GM19193 (cell line): Measurements from ENCODE around the gene SLC38A3.

Experiments
- POLR2A ChIP-seq: IDR thresholded peaks from 4 replicates; pipeline ENCODE4 v1.6.1; 2011; ENCODE audit not compliant: insufficient read depth, insufficient read length; ENCODE audit errors: extremely low read depth

Gene SLC38A3

DNA sequence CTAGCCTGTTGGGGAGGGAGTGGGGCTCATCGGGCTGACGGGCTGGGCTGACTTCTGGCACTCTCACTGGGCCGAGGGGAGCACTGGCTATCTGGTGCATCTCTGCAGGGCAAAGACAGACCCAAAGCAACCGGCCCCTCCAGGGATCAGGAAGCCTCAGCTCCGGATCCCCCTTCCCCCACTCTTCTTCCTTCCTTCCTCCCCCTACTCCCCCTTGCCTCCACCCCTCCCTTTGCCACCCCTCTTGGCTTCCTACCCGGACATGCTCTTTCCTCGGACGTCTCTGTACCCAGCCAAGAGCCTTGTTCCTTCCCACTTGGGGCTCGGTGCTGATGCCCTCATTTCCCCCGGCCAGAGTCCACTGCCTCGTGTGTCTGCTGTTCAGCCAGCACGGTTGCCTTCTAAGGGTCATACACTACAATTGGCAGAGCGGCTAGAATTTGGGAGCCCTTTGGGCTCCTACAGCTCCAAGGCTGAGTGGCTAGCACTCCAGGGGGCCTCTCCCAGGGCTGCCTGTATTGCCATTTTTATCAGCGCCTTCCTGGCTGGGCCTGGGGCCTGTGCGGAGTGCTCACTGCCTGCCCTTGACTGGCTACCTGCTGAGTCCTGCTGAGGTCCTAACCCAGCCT, 39.0 kb upstream of the SLC38A3 start:
- TF ChIP-seq POLR2A: no peak

GRCh38 chr3:50166620-50167019, 38.5 kb upstream of the SLC38A3 start:
- no peak for TF ChIP-seq POLR2A

GRCh38 chr3:50167069-50167840, 37.8 kb upstream of the SLC38A3 start:
- TF ChIP-seq POLR2A: no peak

DNA sequence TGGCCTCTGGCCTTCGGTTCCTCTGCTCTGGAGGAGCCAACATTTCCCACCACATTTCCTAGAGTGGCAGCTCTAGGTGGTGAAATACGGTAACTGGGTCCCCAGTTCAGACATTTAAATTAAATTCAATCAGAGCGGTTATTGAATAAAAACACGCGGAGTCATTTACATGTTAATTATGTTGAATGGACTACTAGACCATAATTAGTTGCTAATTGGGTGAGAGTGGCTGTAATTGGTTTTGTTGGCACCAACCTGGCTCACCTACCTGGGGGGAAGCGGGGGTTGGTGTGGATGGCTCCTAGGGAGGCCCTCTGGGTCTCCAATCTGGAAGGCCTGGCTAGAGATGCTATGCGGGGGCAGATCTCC, 37.2 kb upstream of the SLC38A3 start:
- no peak for TF ChIP-seq POLR2A

GRCh38 chr3:50168388-50168787, 36.7 kb upstream of the SLC38A3 start:
- TF ChIP-seq POLR2A: no peak

- no peak for TF ChIP-seq POLR2A
These were observed 36.3 kb upstream of the SLC38A3 start for GRCh38 chr3:50168791-50169190.

DNA sequence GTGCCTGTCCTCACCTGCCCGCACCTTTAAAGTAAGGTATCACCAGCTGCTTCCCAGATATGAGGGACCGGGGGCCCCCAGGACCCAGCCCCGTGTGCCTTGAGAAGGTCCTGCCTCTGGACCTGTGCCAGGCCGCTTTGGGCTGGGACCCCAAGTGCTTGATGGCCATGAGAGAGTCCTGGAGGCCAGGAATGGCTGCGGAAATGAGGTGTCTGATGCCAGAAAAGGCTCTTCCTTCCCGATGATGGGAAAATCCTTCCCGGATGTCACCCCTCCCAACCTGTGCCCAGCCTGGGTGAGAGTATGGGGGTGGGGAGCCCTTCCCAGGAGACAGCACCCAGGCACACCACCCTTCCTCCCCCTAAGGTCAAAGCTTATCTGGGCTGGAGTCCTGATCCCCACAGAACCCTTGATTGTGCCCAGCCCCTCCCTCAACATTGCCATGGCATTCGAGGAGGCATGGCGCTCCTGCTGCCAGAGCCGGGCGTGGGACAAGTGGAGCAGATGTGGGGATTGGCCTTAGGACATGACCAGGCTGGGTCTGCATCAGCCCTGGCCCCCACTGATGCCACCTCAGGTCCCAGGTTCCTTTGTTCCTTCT, 35.7 kb upstream of the SLC38A3 start:
- no peak for TF ChIP-seq POLR2A

DNA sequence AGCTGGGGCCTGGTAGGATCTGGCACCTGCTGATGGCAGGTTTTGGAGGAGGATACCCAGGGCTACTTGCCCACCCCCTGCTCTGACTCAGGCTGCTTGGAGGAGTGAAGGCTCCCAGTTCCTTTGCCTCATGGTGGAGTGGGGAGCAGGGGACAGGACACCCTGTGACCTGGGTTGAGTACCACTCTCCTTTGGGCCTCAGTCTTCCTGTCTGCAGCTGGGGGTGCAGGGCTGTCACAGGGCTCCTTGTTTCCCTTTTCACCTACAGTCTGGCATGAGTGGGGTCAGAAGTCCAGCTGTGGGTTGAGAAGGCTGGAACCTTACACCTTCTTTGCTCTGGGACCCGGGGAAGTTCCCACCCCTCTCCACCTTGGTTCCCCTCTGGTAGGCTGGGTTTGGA, 35.2 kb upstream of the SLC38A3 start:
- TF ChIP-seq POLR2A: no peak

DNA sequence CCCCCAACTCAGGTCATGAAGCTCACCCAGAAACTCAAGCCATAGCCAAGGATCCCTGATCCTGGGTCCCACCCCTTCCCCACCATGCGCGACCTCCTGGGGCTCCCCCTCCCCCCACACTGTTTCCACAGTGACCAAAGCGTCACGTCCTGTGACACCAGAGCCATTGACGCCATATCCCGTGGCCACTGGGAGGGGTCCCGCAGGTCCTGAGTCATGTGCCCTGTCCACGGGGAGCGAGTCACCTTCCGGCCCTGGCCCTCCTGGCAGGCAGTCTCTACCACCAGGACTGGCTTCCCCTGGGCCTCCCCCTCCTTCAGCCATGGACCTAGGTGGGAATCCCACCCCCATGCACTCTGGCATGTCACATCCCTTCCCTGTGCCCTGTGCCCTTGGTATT, 34.4 kb upstream of the SLC38A3 start:
- no peak for TF ChIP-seq POLR2A

DNA sequence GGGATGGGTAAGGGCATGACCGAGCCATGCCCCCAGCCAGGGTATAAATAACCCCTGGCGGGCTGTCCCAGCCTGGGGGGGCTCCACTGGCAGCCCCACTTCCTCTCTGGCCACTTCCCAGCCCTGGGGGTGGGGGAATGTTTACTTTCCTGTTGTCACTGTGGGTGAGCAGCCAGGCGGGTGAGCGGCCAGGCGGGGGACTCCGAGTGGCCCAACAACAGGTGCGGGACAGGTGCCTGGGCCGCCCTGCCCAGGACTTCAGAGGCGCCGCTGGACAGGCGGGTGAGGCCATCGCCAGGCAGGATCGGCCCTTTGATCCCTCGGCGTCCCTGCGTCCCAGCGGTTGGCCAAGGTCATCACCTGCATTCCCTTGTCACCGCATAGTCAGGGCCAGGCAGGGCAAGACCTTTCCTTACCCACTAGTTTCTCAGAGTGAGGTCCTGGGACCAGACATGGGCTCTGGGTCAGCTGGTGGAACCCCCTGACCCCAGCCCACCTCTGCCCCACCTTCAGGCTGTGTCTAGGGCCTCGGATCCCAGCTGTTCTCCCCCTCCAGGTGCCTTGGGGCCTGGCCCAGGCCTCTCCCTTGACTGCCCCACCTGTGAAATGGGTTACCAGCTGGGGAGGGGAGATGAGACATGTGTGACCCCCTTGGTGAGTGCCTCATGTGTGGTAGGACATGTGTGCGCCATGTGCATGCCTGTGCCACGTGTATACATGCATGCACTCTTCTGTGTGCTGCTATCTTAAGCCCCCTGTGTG, 33.4 kb upstream of the SLC38A3 start:
- no peak for TF ChIP-seq POLR2A

DNA sequence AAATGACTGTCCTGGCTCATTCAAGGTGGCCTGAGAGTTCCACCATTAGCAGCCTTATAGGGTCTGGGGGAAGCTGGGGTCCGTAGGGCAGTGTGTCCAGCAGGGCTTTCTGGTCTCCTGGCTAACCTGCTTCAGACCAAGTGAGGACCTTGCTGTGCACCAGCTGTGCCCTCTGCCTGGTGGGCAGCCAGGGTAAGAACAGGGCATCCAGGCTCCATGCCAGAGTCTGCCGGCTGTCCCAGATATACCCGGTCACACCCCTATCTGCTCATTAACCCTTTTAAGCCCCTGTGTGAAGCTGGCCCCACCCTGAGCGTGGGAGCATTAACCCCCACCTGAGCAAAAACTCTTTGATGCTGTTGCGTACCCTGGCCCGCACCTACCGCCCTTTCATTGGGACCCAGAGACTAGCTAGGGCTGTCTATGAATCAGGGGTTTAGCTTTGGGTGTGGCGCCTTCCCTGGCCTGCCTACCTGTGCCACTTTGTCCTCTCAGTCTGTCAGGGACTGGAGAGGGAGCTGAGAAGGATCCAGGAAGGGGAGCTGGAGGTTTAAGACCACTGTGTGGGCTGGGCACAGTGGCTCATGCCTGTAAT, 32.3 kb upstream of the SLC38A3 start:
- TF ChIP-seq POLR2A: no peak

- no peak for TF ChIP-seq POLR2A
These were observed 31.2 kb upstream of the SLC38A3 start for GRCh38 chr3:50173685-50174516.

GRCh38 chr3:50174517-50174895, 30.6 kb upstream of the SLC38A3 start:
- TF ChIP-seq POLR2A: no peak

DNA sequence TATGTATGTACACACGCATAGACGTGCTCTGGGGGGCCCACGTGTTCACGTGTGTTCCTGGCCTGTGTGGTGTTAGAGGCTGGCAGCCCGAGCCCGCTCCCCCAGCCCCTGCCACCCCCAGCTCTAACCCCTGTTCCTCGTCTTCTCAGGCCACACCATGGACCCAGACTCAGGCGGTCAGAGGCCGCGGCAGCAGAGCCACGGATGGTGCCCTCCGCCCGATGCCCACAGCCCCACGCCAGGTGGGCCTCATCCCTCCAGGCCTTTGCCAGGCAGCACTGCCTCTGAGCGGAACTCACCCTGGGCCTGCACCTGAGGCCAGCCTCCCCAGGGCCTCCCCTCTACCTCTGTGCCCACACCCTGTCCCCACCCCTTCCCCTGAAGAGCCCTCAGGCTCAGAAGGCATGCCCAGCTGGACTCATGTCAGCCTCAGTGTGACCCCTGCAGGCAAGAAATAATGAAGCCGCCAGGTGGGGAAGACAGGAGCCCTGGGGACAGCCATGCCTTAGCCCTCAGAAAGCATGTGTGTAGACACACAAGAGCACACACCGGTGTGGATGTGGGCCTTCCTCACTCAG, 30.0 kb upstream of the SLC38A3 start:
- TF ChIP-seq POLR2A: no peak

GRCh38 chr3:50177346-50177745, 27.7 kb upstream of the SLC38A3 start:
- no peak for TF ChIP-seq POLR2A

GRCh38 chr3:50179710-50180109, 25.4 kb upstream of the SLC38A3 start:
- TF ChIP-seq POLR2A: no peak
